Measurements from ENCODE around the gene MLN.
A peak's percentile ranks its signal among the peaks of the same experiment; 100 is the strongest.

Gene MLN

GRCh38 chr6:33745548-33745947 is 58.3 kb downstream of the MLN start:
- DNase-seq (ENCODE audit: low read depth), result peak; percentile 12
- H3K4me3 ChIP-seq (ENCODE audit: control insufficient read depth, low read depth, low read length), result no peak overlapping the region
- no peak for TF ChIP-seq CTCF (conservative IDR thresholded peaks at IDR 0.05; ENCODE audit: control insufficient read depth, insufficient read depth, low read depth, low read length)

- H3K4me3 ChIP-seq (ENCODE audit: control insufficient read depth, low read depth, low read length), result no peak overlapping the region
- TF ChIP-seq CTCF (conservative IDR thresholded peaks at IDR 0.05; ENCODE audit: control insufficient read depth, insufficient read depth, low read depth, low read length), result no peak
- DNase-seq (ENCODE audit: low read depth), result no peak
These were observed 58.8 kb downstream of the MLN start for GRCh38 chr6:33744895-33745546.
